H1 (cell line): Measurements from ENCODE around the gene NKAIN2. TPM values are rescaled to one million over a fixed set of nuclear protein-coding genes. Genes with fewer than 3 reads are reported as not detected.

Source experiments
- CTCF ChIA-PET: fragments of 300-600 bp; sonication (Branson Sonifier 250); formaldehyde crosslinking; loops from one replicate; lab custom pipeline; 2021; ENCODE audit not compliant: partially characterized antibody; lab: Charles Lee
- POLR2A ChIA-PET: fragments of 300-600 bp; sonication (Branson Sonifier 250); formaldehyde crosslinking; loops from one replicate; lab custom pipeline; 2021; ENCODE audit warnings: inconsistent platforms; ENCODE audit not compliant: partially characterized antibody; lab: Charles Lee
- DNase-seq, 2 experiments: peaks; one replicate each; pipeline versions ENCODE4 v3.0.0 to v3.0.0-alpha.2; 2010 to 2022; ENCODE audit warnings: low spot score in 2 of 2, low read depth in 1 of 2, mixed read lengths in 1 of 2
- FAIRE-seq: peaks from 2 replicates; lab custom pipeline; 2011; peaks lifted over from hg19 to GRCh38; lab: Jason Lieb, UNC
- H2AFZ ChIP-seq: 2 replicates; pipeline ENCODE4 v1.8.1; 2012; ENCODE audit warnings: low read length, inconsistent platforms
- H2AK5ac ChIP-seq: 2 replicates; pipeline ENCODE4 v1.6.1; 2013; ENCODE audit warnings: low read depth, low read length
- H2BK120ac ChIP-seq: replicated peaks from 2 replicates; pipeline ENCODE3; 2013; ENCODE audit warnings: low read depth, low read length, inconsistent platforms
- H2BK12ac ChIP-seq: 2 replicates; pipeline ENCODE4 v1.6.1; 2013; ENCODE audit warnings: low read depth, low read length
- H2BK15ac ChIP-seq: 2 replicates; pipeline ENCODE4 v1.6.1; 2013; ENCODE audit warnings: low read length
- H2BK20ac ChIP-seq: 2 replicates; pipeline ENCODE4 v1.6.1; 2013; ENCODE audit warnings: low read length
- H2BK5ac ChIP-seq: 2 replicates; pipeline ENCODE4 v1.6.1; 2013; ENCODE audit warnings: low read depth, low read length
- H3K14ac ChIP-seq: 2 replicates; pipeline ENCODE4 v1.6.1; 2013; ENCODE audit warnings: inconsistent platforms; ENCODE audit not compliant: insufficient read length
- H3K18ac ChIP-seq: 2 replicates; pipeline ENCODE4 v1.6.1; 2013; ENCODE audit warnings: low read length; ENCODE audit errors: extremely low read depth
- H3K23ac ChIP-seq: 2 replicates; pipeline ENCODE4 v1.6.1; 2013; ENCODE audit warnings: inconsistent platforms; ENCODE audit not compliant: insufficient read length
- H3K23me2 ChIP-seq: 2 replicates; pipeline ENCODE4 v1.6.1; 2013; ENCODE audit warnings: low read depth, low read length
- H3K27ac ChIP-seq: 2 replicates; pipeline ENCODE4 v1.6.1; 2011; ENCODE audit warnings: low read depth, low read length, inconsistent platforms
- H3K27me3 ChIP-seq, 4 experiments: replicated peaks in 1 of 4; 1 replicate in 1 of 4; 2 replicates in 3 of 4; pipeline versions ENCODE4 v1.6.1 to v1.8.1; 2011 to 2013; ENCODE audit warnings: low read length in 3 of 4, mild to moderate bottlenecking in 3 of 4, inconsistent platforms in 2 of 4, mixed read lengths in 2 of 4, moderate library complexity in 1 of 4; ENCODE audit not compliant: control insufficient read depth in 3 of 4, insufficient read depth in 3 of 4; ENCODE audit errors: extremely low read depth in 1 of 4
- H3K36me3 ChIP-seq, 4 experiments: 2 replicates each; pipeline versions ENCODE4 v1.6.1 to v1.8.1; 2011 to 2013; ENCODE audit warnings: mild to moderate bottlenecking in 4 of 4, low read length in 3 of 4, moderate library complexity in 2 of 4, control low read depth in 1 of 4, inconsistent platforms in 1 of 4; ENCODE audit not compliant: insufficient read depth in 4 of 4, control insufficient read depth in 2 of 4
- H3K4ac ChIP-seq: replicated peaks from 2 replicates; pipeline ENCODE3; 2013; ENCODE audit warnings: low read length, low read depth, mixed read lengths, inconsistent platforms; ENCODE audit not compliant: insufficient read length
- H3K4me1 ChIP-seq, 4 experiments: replicated peaks in 1 of 4; 1 replicate in 1 of 4; 2 replicates in 3 of 4; pipeline versions ENCODE4 v1.6.1 to v1.8.1; 2011 to 2013; ENCODE audit warnings: low read length in 3 of 4, inconsistent platforms in 2 of 4, mixed read lengths in 1 of 4; ENCODE audit not compliant: insufficient read depth in 4 of 4, control insufficient read depth in 3 of 4
- H3K4me2 ChIP-seq, 2 experiments: 2 replicates each; pipeline versions ENCODE4 v1.6.1 to v1.8.1; 2011 to 2013; ENCODE audit warnings: low read depth in 2 of 2, low read length in 2 of 2, control low read depth in 1 of 2, inconsistent platforms in 1 of 2, mild to moderate bottlenecking in 1 of 2; ENCODE audit not compliant: insufficient read depth in 1 of 2
- H3K4me3 ChIP-seq, 4 experiments: fragments of 200-600, 300-600 bp in 1 of 4; sonication (generic), shearing (Covaris generic), sonication (Bioruptor Twin) in 1 of 4; 2 replicates each; pipeline versions ENCODE4 v1.5.1 to v1.8.1; 2011 to 2016; ENCODE audit warnings: low read length in 4 of 4, low read depth in 3 of 4, control low read depth in 2 of 4, inconsistent platforms in 2 of 4, mild to moderate bottlenecking in 2 of 4, mixed read lengths in 1 of 4, moderate library complexity in 1 of 4; ENCODE audit not compliant: insufficient read depth in 2 of 4; ENCODE audit errors: extremely low read depth in 1 of 4
- H3K56ac ChIP-seq: replicated peaks from 2 replicates; pipeline ENCODE3; 2013; ENCODE audit warnings: low read depth, mild to moderate bottlenecking, mixed read lengths, low read length, inconsistent platforms; ENCODE audit not compliant: insufficient read length
- H3K79me1 ChIP-seq: 2 replicates; pipeline ENCODE4 v1.6.1; 2013; ENCODE audit warnings: low read depth, low read length, control low read depth
- H3K79me2 ChIP-seq, 2 experiments: 2 replicates each; pipeline versions ENCODE4 v1.6.1 to v1.8.1; 2012 to 2013; ENCODE audit warnings: low read length in 2 of 2, mild to moderate bottlenecking in 2 of 2, inconsistent platforms in 1 of 2; ENCODE audit not compliant: insufficient read depth in 2 of 2, control insufficient read depth in 1 of 2
- H3K9ac ChIP-seq, 4 experiments: replicated peaks in 1 of 4; 1 replicate in 1 of 4; 2 replicates in 3 of 4; pipeline versions ENCODE4 v1.6.1 to v1.8.1; 2011 to 2013; ENCODE audit warnings: low read depth in 3 of 4, low read length in 3 of 4, control low read depth in 2 of 4, mild to moderate bottlenecking in 2 of 4, moderate library complexity in 2 of 4, inconsistent platforms in 1 of 4; ENCODE audit errors: extremely low read depth in 1 of 4
- H3K9me3 ChIP-seq, 2 experiments: 2 replicates each; pipeline versions ENCODE4 v1.6.1 to v1.8.1; 2012 to 2013; ENCODE audit warnings: mild to moderate bottlenecking in 2 of 2, moderate library complexity in 2 of 2, control low read depth in 1 of 2, inconsistent platforms in 1 of 2, low read depth in 1 of 2, low read length in 1 of 2, mixed read lengths in 1 of 2; ENCODE audit not compliant: insufficient read depth in 2 of 2
- H4K20me1 ChIP-seq, 2 experiments: replicated peaks in 1 of 2; 2 replicates each; pipeline versions ENCODE3 to v1.8.1; 2011 to 2013; ENCODE audit warnings: inconsistent platforms in 2 of 2, low read length in 2 of 2, mild to moderate bottlenecking in 1 of 2; ENCODE audit not compliant: insufficient read depth in 2 of 2, control insufficient read depth in 1 of 2
- H4K5ac ChIP-seq: 2 replicates; pipeline ENCODE4 v1.6.1; 2013; ENCODE audit warnings: low read length, low read depth, mixed read lengths, inconsistent platforms; ENCODE audit not compliant: insufficient read length
- H4K8ac ChIP-seq: 2 replicates; pipeline ENCODE4 v1.8.0; 2013; ENCODE audit warnings: mild to moderate bottlenecking, moderate library complexity, low read length, inconsistent platforms; ENCODE audit not compliant: insufficient read depth; ENCODE audit errors: extremely low read depth
- H4K91ac ChIP-seq: replicated peaks from 2 replicates; pipeline ENCODE3; 2013; ENCODE audit warnings: low read length, mixed read lengths, inconsistent platforms; ENCODE audit not compliant: insufficient read length
- BACH1 ChIP-seq: IDR thresholded peaks from 2 replicates; pipeline ENCODE4 v1.6.1; 2012; ENCODE audit warnings: low read length, improper control_type of control experiment
- CHD1 ChIP-seq: IDR thresholded peaks from 2 replicates; pipeline ENCODE4 v1.6.1; 2012; ENCODE audit warnings: low read depth, low read length, improper control_type of control experiment
- MAFK ChIP-seq: IDR thresholded peaks from 2 replicates; pipeline ENCODE4 v1.6.1; 2012; ENCODE audit warnings: low read depth, mild to moderate bottlenecking, improper control_type of control experiment, low read length
- RXRA ChIP-seq: IDR thresholded peaks from 2 replicates; pipeline ENCODE4 v1.6.1; 2011; ENCODE audit warnings: low read depth, mild to moderate bottlenecking, low read length, moderate library complexity; ENCODE audit not compliant: insufficient read depth
- WGBS, 2 experiments: shearing (Covaris generic) in 1 of 2; methylation state at CpG; one replicate each; pipeline versions ENCODE4 v1.1.6 to v1.1.7; 2013 to 2015; ENCODE audit warnings: low lambda C conversion rate in 2 of 2, mixed read lengths in 2 of 2, inconsistent platforms in 1 of 2, low coverage in 1 of 2, missing lambda C conversion rate in 1 of 2; ENCODE audit not compliant: insufficient replicate concordance in 2 of 2, insufficient coverage in 1 of 2, insufficient read length in 1 of 2; ENCODE audit errors: extremely low coverage in 1 of 2, missing lambda C conversion rate in 1 of 2; 5-methylcytosine and 5-hydroxymethylcytosine counted together
- polyA plus RNA-seq, 7 experiments: library from polyadenylated mRNA; depleted of rRNA in 3 of 7; stranded (reverse) in 5 of 7; unstranded in 2 of 7; fragments of >200 nt in 5 of 7; fragments of 200-250 nt in 2 of 7; gene quantifications; 1 replicate in 5 of 7; 2 replicates in 1 of 7; 4 replicates in 1 of 7; pipeline versions ENCODE4 v1.2.1 to v1.2.3, GENCODE V29; 2011 to 2013; ENCODE audit warnings: missing spikeins in 2 of 7, mixed read lengths in 2 of 7
- total RNA-seq: library from RNA; stranded (reverse); fragmentation: NEBNext Ultra II Directional; extraction: Animal tissue kit (Norgen Biotek cat#: 25700); gene quantifications from 2 replicates; pipeline ENCODE4 v1.2.1, GENCODE V29; 2021

NKAIN2 gene
- total and polyA plus RNA-seq, 2 of the 8 experiments (the other 6 are each of a cell fraction or from before 2014, with no cell fraction given) = 0.20 to 0.34 TPM

GRCh38 chr6:124073820-124074587 lies 270.3 kb downstream of the NKAIN2 start:
- TF ChIP-seq RXRA (no peak), CHD1 (no peak), MAFK (0 out of 2 replicates have a peak, but pooled peaks have one; percentile 46), BACH1 (peak; percentile 43; the same call in 1 of the 2 replicates)
- no peaks in the 10 kb centered on the region for H3K27me3 ChIP-seq
- WGBS, 2 experiments = 89% methylated on average over 6 of the region's 6 CpGs; no CpG with 5 or more reads in 1 of the 2 experiments
- no peaks in the 10 kb centered on the region for H3K9me3 ChIP-seq
- no peaks in the 10 kb centered on the region for H3K79me1 ChIP-seq
- H3K4me1 ChIP-seq = peaks cover 0 to 2% (median 0%) of the 10 kb centered on the region in 4 experiments; a peak in 1 of 7 replicates
- H3K9ac ChIP-seq = no peak overlapping the region
- H2BK120ac ChIP-seq = no peak overlapping the region
- H3K23me2 ChIP-seq = no peaks in the 10 kb centered on the region
- FAIRE-seq = no peak
- H3K23ac ChIP-seq = no peak overlapping the region
- H2BK15ac ChIP-seq = no peak overlapping the region
- POLR2A ChIA-PET = no interaction called here
- H3K36me3 ChIP-seq = no peaks in the 10 kb centered on the region
- no peak overlapping the region for H4K5ac ChIP-seq
- no peak overlapping the region for H3K18ac ChIP-seq
- H2AK5ac ChIP-seq = no peak overlapping the region
- H2BK5ac ChIP-seq = no peak overlapping the region
- peak overlapping the region; percentile 34; the same call in 1 of the 2 replicates for H2AFZ ChIP-seq
- no peak overlapping the region for H4K8ac ChIP-seq
- no peak overlapping the region for H4K91ac ChIP-seq
- no peak overlapping the region for H3K4me2 ChIP-seq
- no peak overlapping the region for H3K4ac ChIP-seq
- no peak overlapping the region for H2BK20ac ChIP-seq
- DNase-seq = no peak
- CTCF ChIA-PET = interaction anchor here (0.6 to 1.3 kb wide), 3 partner anchors 21 to 755 kb away, joined by 3 to 5 read pairs (median 3); no protein-coding TSS in a partner anchor
- no peak overlapping the region for H3K56ac ChIP-seq
- H3K14ac ChIP-seq = no peak overlapping the region
- H2BK12ac ChIP-seq = no peak overlapping the region
- no peak overlapping the region for H3K4me3 ChIP-seq
- no peak overlapping the region for H3K27ac ChIP-seq
- no peaks in the 10 kb centered on the region for H3K79me2 ChIP-seq
- no peaks in the 10 kb centered on the region for H4K20me1 ChIP-seq
